HG02571 (cell line): Measurements from ENCODE around the gene MYO5A.

ENCODE experiments used
- ATAC-seq: cut with Tn5 transposase; IDR thresholded peaks from one replicate; pipeline ENCODE4 v1.9.1; 2021; ENCODE audit warnings: mild to moderate bottlenecking, moderate library complexity; ENCODE audit not compliant: unreplicated experiment

MYO5A gene

GRCh38 chr15:52378746-52379394 lies 149.8 kb downstream of the MYO5A start:
- peak; percentile 61 for ATAC-seq

- no peak for ATAC-seq
Measured at GRCh38 chr15:52370010-52370409, 158.7 kb downstream of the MYO5A start.

- ATAC-seq: no peak
Measured at GRCh38 chr15:52369455-52369854, 159.2 kb downstream of the MYO5A start.

GRCh38 chr15:52369030-52369429 lies 159.7 kb downstream of the MYO5A start:
- no peak for ATAC-seq

GRCh38 chr15:52368402-52368801 lies 160.3 kb downstream of the MYO5A start:
- no peak for ATAC-seq

- no peak for ATAC-seq
Measured at GRCh38 chr15:52362497-52362896, 166.2 kb downstream of the MYO5A start.

- no peak for ATAC-seq
Measured at GRCh38 chr15:52361975-52362494, 166.6 kb downstream of the MYO5A start.

- ATAC-seq: no peak
Measured at GRCh38 chr15:52361494-52361893, 167.2 kb downstream of the MYO5A start.

GRCh38 chr15:52360229-52361203 lies 168.2 kb downstream of the MYO5A start:
- ATAC-seq: no peak

GRCh38 chr15:52359722-52360121 lies 169.0 kb downstream of the MYO5A start:
- ATAC-seq: no peak

GRCh38 chr15:52357949-52358348 lies 170.7 kb downstream of the MYO5A start:
- ATAC-seq: no peak

- no peak for ATAC-seq
Measured at GRCh38 chr15:52352086-52352485, 176.6 kb downstream of the MYO5A start.

- no peak for ATAC-seq
Measured at GRCh38 chr15:52351206-52351908, 177.3 kb downstream of the MYO5A start.

GRCh38 chr15:52350423-52350822 lies 178.3 kb downstream of the MYO5A start:
- no peak for ATAC-seq

- ATAC-seq: no peak
Measured at GRCh38 chr15:52349052-52349700, 179.5 kb downstream of the MYO5A start.

- ATAC-seq: no peak
Measured at GRCh38 chr15:52348056-52348745, 180.5 kb downstream of the MYO5A start.

GRCh38 chr15:52344592-52344991 lies 184.1 kb downstream of the MYO5A start:
- ATAC-seq: no peak

GRCh38 chr15:52343831-52344230 lies 184.8 kb downstream of the MYO5A start:
- no peak for ATAC-seq

GRCh38 chr15:52340093-52340492 lies 188.6 kb downstream of the MYO5A start:
- ATAC-seq: no peak

GRCh38 chr15:52338891-52339290 lies 189.8 kb downstream of the MYO5A start:
- no peak for ATAC-seq
